OCI-LY7 (cell line): ENCODE data around the gene ERC1.

Experiments used
- CTCF ChIP-seq: fragments of 200-600 bp; sonication (generic); conservative IDR thresholded peaks from 2 replicates; pipeline ENCODE4 v1.5.1; 2014; ENCODE audit warnings: mild to moderate bottlenecking, antibody characterized with exemption, low read length, moderate library complexity, mixed read lengths
- EZH2phosphoT487 ChIP-seq: fragments of 200-600 bp; sonication (generic); IDR thresholded peaks from 2 replicates; pipeline ENCODE4 v1.6.1; 2018; ENCODE audit warnings: low read depth, borderline replicate concordance, mild to moderate bottlenecking, mixed run types, antibody characterized with exemption, low read length, moderate library complexity, mixed read lengths

GRCh38 chr12:1107669-1108068 lies 116.6 kb downstream of the ERC1 start:
- TF ChIP-seq CTCF: no peak
- TF ChIP-seq EZH2phosphoT487: no peak
